HG02981 (cell line): ENCODE results near the gene SNAPC2.

ENCODE experiments used
- ATAC-seq: cut with Tn5 transposase; IDR thresholded peaks from one replicate; pipeline ENCODE4 v1.9.1; 2021; ENCODE audit warnings: mild to moderate bottlenecking, moderate library complexity; ENCODE audit not compliant: unreplicated experiment

The SNAPC2 gene, protein sequence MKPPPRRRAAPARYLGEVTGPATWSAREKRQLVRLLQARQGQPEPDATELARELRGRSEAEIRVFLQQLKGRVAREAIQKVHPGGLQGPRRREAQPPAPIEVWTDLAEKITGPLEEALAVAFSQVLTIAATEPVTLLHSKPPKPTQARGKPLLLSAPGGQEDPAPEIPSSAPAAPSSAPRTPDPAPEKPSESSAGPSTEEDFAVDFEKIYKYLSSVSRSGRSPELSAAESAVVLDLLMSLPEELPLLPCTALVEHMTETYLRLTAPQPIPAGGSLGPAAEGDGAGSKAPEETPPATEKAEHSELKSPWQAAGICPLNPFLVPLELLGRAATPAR

DNA sequence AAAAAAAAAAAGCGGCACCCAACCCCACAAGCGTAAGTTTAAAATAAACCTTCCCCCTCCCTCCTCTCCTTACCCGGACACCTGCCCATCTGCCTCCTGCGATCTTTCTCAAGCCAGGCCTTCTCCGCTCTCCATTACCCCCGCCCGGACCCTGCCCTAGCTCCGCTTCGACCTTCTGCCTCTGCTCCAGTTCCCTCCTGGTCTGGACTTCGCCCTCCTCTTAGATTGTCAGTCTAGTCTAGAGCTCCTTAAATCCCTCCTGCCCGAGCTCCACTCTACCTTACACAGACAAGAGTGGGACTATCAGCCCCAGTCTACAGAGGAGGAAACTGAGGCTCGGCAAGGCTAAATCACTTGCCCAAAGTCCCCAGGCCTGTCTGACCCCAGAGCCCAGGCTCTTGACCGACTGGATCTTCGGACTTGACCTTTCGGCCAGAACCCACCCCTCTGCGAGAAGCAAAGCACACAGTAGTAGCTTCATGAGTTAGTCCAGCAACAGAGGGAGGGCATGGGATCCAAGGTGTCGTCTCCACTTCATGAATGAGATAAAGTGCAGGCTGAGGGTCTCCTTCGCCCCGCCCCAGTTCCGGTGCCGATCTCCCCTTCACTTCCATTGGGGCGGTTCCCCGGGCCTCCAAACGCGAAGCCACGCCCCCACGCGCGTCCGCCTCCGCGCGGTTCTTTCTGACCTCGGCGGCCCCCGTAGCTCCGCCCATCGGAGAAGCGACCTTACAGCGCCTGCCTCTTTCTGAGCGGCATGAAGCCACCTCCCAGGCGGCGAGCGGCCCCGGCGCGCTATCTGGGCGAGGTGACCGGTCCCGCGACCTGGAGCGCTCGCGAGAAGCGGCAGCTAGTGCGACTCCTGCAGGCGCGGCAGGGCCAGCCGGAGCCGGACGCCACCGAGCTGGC lies at the start of gene SNAPC2:
TSS of gene SNAPC2 (plus strand) at position 729 of the 909 bp plus-strand sequence. CDS start at position 758, 29 bp downstream.
- peak; percentile 50 for ATAC-seq

DNA sequence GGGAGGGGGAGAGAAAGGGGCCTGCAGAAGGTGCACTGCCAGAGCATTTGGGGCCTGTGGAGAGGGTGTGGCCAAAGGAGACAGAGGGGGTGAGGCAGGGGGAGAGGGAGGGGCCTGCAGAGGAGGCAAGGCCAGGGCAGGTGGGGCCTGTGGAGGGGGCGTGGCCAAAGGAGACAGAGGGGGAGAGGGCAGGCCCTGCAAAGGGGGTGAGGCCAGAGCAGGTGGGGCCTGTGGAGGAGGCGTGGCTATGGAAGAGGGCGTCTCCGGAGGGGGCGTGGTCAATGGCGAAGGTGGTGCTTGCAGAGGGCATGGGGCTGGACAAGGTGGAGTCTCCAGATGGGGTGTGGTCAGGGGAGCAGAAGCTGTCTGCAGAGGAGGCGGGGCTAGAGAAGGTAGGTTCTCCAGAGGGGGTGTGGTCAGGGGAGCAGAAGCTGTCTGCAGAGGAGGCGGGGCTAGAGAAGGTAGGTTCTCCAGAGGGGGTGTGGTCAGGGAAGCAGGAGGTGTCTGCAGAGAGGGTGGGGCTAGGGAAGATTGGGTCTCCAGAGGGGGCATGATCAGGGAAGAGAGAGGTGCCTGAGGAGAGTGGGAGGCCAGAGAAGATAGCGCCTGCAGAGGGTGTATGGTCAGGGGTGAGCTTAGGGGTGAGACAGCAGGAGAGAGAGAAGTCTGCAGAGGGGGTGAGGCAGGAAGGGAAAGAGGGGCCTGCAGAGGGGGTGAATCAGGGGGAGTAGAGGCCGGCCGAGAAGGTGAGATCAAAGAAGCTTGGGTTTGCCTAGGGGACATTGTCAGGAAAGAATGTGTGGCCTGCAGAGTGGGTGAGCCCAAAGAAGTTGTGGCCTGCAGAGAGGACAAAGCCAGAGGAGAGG lies 49.3 kb upstream of the SNAPC2 start:
- ATAC-seq, result no peak

DNA sequence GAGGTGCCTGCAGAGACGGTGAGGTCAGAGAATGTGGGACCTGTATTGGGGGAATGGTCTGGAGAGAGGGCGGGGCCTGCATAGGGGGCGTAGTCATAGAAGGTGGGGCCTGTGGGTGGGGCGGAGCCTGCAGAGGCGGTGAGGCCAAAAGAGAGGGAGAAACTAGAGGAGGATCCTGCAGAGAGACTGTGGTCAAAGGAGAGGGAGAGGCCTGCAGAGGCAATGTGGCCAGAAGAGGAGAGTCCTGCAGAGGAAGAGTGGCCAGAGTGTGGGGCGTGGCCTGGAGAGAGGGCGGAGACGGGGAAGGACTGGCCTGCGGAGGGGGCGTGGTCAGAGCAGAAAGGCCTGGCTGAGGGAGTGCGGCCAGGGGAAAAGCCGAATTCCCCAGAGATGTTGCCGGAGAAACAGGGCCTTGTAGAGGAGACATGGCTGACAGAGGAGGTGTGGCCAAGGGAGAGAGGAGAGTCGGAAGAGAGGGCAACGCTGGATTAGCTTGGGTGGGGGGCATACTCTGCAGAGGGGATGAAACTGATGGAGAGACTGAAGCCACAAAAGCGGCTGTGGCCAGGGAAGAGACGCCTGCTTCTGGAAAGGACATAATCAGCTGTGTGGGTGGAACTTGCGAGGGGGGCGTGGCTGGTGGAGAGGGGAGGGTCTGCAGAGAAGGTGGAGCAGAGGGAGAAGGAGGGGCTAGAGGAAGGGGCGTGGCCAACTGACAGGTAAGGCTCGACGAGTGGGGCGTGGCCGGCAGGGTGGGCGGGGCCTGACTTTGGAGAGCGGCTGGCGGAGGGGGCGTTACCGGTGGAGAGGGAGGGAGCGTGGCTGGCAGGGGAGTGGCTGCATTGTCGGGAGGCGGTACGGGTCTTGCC lies 48.5 kb upstream of the SNAPC2 start:
- ATAC-seq, result no peak

DNA sequence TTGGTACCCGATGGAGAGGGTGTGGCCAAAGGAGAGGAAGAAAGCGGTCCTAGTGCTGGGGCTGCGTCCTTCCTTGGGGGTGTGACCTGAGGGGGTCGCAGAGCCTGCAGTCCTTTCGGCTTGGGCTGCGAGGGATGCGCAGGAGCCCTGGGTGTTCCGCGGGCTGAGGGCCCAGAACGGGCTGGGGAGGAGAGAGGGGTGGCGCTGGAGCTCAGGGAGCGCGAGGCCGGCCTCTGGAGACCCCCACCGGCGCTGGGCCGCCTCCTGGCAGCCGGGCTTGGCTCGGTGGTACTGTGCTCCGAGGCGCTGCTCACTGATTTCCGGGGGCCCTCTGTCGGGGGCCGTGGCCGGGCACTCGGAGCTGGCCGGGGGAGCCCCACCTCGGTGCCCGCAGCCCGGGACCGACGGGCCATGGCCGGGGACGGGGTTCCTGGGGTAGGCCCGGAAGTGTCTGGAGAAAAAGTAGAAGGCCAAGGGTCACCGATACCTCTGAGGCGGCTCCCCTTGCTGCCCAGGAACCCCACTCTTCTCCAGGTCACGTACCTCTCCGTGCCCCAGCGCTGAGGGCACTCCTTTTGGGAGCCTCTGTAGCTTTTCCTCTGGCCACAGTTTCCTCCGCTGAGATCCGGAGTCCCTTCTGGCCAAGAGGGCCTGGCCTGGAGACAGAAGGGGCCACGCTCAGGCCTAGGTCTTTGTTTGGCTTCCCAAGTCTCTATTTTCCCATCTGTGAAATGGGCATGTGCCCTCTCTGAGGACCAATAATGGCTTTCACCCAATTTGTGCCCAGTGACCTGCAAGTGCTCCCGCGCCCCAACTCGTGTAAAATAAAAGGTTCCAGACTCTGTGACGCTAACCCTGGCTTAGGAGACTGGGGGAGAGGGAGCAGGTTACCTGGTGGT lies 47.6 kb upstream of the SNAPC2 start:
- no peak for ATAC-seq

DNA sequence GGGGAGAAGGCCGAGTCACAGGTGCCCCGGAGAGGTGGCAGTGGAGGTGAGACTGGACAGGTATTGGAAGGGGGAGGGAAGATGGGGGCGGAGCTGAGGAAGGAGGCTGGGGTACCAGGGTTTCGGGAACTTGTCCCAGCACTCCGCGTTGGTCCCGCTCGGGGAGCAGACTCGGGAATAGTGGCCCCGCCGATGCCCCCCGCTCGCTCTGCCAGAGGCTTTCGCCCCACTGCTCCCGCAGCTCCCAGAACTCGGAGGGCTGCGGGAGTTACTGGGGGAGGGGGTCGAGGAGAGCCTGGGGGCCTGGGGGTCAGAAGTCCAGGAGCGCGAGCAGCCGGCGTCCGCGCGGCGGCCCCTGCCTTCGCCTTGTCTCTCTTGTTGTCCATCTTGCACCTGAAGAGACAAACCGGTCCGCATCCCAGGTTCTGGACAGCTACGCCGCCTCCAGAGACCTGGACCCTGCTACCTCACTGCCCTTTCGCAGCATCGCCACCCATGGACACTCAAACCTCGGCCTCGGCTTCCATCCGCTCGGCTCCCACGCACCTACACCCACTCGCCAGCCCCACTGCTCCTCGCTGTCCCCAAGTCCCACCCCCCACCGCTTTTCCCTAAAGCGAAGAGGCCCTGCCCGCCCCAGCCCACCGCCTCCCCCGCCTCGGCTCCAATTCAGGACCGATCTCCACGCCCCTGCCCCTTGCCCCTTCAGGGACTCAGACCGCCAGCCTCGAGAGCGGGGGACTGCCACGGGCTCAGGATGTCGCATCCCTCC lies 46.6 kb upstream of the SNAPC2 start:
- no peak for ATAC-seq

DNA sequence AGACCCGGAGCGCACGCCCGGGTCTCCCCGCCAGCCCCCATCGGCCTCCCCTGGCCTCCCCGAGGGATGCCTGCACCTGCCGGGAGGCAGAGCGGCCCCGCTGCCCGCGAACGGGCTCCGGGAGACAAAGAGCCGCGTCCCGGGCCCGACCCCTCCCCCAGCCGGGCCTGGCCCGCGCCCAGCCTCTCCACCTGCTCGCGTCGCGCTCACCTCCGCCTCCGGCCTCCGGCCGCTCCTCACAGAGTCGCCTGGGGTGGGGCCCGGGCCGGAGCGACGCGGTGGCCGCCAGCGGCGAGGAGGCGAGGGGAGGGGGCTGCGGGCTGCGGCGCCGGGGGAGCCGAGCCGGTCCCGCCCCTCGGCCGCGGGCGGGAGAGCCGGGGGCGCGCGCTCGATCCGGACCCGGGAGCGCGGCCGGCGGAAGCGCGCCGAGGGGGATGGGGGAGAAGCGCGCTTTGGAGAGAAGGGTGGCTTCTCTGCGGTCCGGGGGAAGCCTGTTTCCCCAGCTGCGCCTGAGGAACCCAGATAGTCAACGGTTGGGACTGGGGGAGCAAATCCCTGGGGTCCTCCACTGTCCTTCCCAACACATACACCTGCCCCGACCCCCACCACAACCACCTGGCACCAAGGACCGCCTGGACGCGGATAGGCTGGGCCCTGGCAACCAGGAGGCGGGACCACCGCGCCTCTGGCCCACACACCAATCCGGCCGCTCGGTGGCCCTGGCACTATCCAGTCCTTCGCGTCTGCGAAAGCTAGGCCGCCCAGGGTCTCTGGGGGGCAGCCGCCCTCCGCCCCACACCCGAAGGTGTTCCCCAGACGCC lies 45.9 kb upstream of the SNAPC2 start, which contains the start of gene PRR36:
TSS of gene PRR36 (minus strand) at position 315 of the 821 bp plus-strand sequence. CDS start 701 bp downstream, outside the sequence.
- ATAC-seq, result no peak

DNA sequence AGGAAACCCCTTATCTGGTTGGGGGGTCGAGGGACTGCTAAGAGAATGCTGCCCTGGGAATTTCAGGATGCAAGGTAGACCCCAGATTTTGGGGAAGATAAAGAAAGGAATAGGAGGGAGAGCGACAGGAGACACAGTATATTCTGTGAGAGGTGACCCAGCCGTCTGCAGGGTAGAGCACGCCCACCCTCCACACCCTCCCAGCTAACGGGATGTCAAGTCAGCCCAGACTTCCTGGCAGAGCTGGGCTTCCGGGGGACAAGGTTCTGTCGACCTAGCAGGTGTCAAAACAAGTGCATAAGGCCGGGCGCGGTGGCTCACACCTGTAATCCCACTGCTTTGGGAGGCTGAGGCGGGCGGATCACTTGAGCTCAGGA lies 45.3 kb upstream of the SNAPC2 start:
- ATAC-seq, result no peak

DNA sequence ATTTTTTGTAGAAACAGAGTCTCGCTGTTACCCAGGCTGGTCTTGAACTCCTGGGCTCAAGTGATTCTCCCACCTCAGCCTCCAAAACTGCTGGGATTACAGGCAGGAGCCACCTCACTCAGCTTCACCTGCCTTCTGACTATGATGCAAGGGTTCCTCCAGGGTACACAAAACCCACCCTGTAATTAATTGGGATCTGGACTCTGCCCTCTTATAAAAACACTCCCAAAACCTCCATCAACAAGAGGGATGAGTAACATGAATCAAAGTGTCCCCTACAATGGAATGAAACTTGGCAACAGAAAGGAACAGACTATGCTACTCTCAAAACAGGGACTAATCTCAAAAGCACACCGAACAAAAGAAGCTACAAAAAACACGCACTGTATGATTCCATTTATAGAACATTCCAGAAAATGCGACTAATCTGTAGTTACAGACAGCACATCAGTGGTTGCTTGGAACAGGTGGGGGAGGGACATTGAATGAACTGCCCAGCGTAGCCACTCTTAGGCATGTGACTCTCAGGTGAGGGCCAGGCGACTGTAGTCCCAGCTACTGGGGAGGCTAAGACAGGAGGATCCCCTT lies 42.8 kb upstream of the SNAPC2 start:
- ATAC-seq, result no peak

DNA sequence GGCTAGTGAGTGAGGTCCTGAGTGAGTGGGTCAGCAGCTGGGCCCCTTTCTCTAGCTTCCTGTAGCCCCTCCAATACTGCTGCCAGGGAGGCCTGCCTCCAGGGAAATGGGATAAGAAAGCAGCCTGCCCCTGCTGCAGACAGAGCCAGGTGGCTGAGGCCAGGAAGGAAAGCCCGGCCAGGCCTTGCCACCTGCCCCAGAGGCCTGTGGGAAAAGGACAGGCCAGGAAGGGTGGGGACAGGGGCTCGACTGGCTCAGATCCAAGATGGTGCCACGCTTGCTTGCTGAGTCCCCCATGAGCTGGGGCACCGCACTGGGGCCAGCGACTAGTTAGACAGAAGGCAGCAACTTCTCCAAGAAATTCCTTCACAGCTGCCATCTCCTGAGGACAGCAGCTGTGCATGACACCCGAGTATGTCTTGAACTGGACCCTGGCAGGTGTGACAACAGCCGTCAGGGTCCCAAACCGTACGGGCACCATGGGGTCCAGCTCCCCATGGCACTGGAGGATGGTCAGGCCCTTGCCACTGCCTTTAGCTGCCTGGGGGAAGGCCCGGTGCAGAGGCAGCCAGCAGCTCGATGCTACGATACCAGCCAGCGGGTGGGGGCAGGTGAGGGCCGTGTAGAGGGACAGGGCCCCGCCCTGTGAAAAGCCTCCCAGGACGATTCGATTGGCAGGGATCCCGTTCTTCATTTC lies 40.9 kb upstream of the SNAPC2 start:
- ATAC-seq, result no peak

DNA sequence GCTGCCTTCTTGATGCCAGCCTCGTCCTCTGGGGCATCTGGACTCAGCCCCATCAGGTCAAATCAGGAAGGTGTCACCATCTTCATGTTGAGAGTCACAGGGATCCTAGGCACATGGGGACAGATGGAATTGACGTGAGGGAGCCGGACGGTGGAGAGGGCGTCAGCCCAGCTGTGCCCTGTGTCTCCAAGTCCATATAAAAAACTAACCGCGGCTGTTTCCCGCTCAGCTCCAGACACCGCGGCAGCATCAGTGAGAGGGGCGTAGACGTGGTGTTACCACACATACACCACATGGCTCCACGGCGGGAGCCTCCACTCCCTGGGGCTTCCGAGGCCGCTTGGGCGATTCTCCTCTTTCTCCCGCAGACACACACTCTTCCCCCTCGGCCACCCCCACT lies 40.3 kb upstream of the SNAPC2 start:
- ATAC-seq, result no peak

DNA sequence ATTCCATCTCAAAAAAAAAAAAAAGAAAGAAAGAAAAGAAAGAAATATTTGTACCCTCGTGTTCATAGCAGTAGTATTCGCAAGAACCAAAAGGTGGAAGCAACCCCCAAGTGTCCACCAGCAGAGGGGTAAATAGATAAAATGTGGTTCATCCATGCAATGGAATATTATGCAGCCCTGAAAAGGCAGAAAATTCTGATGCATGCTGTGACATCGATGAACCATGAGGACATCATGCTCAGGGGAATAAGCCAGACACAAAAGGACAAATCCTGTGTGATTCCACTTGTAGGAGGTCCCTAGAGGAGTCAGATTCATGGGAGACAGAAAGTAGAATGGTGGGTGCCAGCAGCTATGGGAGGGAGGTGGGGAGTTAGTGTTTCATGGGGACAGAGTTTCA lies 38.2 kb upstream of the SNAPC2 start:
- no peak for ATAC-seq

DNA sequence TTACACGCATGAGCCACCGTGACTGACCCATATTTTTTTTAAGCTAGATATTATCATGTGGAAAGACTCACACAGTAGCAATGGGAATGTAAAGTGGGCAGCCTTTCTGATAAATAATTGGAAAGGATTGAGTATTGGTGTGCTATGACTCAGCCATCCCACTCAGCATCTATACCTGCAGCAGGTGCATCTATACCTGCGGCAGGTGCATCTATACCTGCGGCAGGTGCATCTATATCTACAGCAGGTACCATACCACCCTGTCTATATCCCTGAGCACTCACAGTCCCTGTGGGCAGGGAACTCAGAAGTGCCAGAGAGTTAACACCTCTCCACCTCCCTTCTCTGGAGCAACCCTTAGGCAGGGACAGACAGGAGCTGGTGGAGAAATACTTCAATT lies 37.0 kb upstream of the SNAPC2 start:
- no peak for ATAC-seq

DNA sequence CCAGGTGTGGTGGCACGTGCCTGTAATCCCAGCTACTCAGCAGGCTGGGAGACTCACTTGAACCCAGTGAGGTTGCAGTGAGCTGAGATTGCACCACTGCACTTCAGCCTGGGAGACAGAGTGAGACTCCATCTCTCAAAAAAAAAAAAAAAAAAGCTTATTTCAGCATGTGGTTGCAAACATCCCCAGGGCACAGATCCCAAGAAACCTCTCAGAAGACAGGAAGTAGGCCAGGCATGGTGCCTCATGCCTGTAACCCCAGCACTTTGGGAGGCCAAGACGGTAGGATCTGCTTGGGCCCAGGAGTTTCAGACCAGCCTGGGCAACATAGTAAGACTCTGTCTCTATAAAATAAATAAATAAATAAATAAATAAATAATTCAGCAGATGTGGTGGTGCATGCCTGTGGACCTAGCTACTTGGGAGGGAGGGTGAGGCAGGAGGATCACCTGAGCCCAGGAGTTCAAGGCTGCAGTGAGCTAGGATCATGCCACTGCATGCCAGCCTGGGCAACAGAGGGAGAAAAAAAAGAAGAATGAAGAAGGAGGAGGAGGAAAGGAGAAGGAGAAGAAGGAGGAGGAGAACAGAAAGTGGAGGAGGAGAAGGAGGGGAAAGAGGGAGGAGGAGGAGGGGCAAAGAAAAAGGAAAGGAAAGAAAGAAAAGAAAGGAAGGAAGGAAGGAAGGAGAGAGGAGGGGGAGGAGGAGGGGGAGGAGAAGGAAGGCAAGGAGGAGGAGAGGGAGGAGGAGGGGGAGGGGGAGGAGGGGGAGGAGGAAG lies 36.2 kb upstream of the SNAPC2 start:
- no peak for ATAC-seq

DNA sequence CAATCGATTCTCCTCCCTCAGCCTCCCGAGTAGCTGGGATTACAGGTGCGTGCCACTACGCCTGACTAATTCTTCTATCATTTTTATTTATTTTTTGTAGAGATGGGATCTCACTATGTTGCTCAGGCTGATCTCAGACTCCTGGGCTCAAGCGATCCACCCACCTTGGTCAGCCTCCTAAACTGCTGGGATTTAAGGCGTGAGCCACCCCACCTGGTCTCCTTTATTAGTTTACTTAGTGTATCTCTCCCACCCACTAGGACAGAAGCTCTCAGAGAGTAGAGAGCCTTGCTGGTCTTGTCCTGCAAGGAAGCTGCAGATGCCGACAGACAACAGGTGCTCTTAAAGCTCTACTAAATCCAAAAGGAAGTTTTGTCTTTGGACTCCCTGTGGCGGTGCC lies 34.3 kb upstream of the SNAPC2 start:
- ATAC-seq, result no peak

DNA sequence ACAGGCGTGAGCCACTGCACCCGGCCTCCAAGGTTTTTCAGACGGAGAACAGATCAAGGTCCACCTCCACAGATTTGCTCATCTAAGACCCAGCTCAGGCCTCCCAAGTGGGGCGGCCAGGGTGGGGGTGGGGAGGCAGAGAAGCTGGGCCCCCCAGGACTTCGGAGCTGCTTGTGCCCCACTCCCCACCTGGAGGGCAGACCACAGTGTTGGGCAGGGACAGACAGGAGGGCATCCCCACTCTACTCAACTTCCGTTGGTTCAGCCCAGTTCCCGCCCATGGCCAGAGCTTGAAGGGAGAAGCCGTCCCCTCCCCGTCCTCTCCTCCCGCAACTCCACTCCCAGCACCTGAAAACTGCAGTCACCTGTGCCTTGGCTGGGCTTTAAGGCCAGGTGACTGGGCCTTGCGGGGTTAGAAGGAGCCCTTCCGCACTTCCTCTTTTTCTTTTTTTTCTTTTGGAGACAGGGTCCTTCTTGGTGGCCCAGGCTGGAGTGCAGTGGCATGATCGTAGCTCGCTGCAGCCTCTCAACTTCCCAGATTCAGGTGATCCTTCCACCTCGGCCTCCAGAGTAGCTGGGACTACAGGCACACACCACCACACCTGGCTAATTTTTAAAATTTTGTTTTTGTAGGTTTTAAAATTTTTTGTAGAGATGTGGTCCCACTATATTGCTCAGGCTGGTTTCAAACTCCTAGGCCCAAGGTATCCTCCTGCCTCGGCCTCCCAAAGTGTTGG lies 32.6 kb upstream of the SNAPC2 start:
- ATAC-seq, result no peak
